HUDEP-2 (cell line): ENCODE measurements around the gene RUVBL1.

Experiments used
- DNase-seq, 76 experiments: peaks; one replicate each; lab custom pipeline; 2025; ENCODE audit not compliant: unreplicated experiment in 76 of 76; lab: John Stamatoyannopoulos, UW

Gene RUVBL1

GRCh38 chr3:128040660-128041059 lies 83.0 kb downstream of the RUVBL1 start:
- DNase-seq, result no peak

GRCh38 chr3:128040041-128040440 lies 83.6 kb downstream of the RUVBL1 start:
- no peak for DNase-seq

- no peak for DNase-seq
These were observed 87.5 kb downstream of the RUVBL1 start for GRCh38 chr3:128036119-128036518.

- no peak for DNase-seq
These were observed 90.5 kb downstream of the RUVBL1 start for GRCh38 chr3:128033102-128033501.
